CD1c-positive myeloid dendritic cell (primary cell): ENCODE results near the gene RNGTT.
"Not testable (repeated sequence)": the region's sequence is repeated elsewhere in the genome, so short reads cannot be mapped to it uniquely, and the experiment has no call there.

ENCODE experiments used
- DNase-seq: peaks from one replicate; pipeline ENCODE4 v3.0.0-alpha.2; 2016; ENCODE audit errors: extremely low spot score

Gene RNGTT

DNA sequence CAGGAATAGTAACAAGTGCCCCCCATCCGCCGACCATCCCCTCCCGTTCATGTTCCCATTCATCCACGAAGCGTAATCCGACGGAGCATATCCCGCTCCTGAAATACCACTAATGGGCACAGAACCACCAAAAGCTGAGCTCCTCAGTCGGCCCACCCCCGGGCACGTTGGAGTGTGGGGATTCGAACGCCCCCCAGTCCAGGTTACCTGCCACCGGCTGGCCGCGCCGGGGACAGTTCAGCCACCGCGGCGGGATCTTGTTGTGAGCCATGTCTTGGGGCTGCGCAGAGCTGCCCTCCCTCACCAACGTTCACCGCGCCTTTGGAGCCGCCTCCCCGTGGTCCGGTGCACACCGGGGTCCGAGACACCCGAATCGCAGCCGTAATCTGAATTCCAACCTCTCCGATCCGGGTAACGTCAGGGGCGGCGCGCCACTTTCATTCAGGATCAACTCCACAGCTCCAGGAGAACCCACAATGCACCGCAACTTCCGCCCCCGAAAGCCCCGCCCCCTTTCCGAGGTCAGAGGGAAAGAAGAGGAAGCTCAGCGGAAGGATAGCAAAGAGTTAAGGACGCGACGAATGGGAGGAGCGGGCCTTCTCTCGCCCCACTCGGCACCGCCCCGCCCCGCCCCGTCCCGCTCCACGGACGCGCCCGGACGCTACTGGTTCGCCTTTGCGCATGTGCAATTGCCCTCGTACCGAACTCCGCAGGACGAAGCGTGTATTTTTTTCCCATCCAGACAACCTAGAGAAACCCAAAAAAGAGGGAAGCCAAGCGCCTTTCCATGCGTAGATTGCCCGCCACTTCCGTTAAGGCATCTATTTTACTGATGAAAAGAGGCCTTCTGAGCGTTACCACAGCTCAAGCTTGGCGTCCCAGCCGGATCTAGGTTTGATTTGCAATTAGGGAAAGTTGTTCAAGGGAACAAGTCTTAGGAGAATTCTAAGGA, at the start of gene RNGTT:
RNGTT (minus strand) TSS at position 480 of the 952 bp plus-strand sequence; CDS start at position 271, 209 bp downstream.
- DNase-seq = peak; percentile 98

DNA sequence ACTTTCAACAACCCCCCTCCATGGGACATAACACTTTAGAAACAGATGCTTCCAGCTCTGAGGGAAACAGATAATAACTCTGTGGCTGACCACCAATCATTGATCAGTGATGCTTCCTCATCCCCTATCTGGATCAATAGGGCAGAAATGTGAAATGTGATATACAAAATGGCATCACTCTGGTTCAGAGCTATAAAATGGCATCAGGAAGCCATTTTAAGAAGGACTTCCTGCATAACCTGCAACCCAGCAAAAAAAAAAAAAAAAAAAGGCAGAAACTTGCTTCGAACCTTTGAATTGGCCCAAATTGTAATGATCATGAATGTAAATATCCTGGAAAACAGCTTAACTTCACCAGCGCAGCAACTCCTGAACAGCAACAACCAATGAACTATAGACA, 48.0 kb upstream of the RNGTT start:
- no peak for DNase-seq

DNA sequence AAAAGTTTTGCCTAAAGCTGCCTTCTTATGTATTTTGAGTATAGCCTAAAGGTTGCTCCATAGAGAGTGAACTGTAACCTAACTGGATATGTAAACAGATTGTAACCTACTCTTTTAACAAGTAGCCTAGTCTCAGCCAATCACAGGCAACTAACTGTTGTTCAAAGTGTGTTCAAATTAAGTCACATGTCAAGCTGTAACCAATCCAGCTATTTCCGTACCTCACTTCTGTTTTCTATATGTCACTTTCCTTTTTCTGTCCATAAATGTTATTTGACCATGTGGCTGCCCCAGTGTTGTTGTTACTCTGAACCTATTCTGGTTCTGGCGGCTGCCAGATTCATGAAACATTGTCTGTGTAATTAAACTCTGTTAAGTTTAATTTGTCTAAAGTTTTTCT, 47.4 kb upstream of the RNGTT start:
- no peak for DNase-seq

DNA sequence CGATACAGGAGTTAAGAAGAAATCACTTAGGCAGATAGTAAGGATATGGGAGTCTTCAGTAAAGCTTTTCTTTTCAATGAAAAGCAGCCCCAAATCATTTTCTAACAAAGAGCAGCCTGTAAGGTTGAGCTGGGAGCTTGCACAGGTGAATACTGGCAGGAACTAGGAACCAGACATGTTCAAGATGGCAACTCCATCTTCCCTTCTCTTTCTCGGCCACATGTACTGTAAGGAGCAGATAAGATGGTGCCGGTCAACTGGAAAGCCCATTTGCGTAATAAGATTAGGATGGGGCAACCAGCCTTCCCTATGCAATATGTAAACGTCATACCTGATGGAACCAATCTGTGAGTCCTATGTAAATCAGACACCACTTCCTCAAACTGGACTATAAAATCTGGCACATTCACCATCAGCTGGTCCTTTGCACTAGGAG, 46.2 kb upstream of the RNGTT start:
- peak; percentile 79 for DNase-seq

DNA sequence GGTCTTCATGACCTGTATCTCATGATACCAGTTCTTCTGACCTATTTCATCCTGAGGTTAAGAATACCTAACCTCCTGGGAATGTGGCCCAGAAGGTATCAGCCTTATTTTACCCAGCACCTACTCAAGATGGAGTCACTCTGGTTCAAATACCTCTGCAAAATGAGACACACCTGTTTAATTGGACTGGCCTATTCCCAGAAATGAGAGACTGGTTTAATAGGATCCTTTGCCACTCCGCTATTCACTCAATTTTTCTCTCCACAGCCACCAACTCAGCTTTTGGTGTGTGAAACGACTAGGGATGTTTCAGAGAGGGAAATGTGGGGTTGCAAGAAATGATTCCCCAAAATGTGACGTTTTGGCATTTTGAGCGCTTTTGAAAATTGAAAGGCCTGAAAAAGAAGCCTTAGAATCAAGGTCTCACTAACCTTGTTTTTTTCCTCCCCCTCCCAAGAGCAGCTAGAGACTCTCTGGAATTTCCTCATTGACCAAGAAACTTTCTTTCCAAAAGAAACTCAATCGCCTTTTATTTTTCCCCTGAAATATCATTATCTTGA, 45.5 kb upstream of the RNGTT start:
- no peak for DNase-seq

DNA sequence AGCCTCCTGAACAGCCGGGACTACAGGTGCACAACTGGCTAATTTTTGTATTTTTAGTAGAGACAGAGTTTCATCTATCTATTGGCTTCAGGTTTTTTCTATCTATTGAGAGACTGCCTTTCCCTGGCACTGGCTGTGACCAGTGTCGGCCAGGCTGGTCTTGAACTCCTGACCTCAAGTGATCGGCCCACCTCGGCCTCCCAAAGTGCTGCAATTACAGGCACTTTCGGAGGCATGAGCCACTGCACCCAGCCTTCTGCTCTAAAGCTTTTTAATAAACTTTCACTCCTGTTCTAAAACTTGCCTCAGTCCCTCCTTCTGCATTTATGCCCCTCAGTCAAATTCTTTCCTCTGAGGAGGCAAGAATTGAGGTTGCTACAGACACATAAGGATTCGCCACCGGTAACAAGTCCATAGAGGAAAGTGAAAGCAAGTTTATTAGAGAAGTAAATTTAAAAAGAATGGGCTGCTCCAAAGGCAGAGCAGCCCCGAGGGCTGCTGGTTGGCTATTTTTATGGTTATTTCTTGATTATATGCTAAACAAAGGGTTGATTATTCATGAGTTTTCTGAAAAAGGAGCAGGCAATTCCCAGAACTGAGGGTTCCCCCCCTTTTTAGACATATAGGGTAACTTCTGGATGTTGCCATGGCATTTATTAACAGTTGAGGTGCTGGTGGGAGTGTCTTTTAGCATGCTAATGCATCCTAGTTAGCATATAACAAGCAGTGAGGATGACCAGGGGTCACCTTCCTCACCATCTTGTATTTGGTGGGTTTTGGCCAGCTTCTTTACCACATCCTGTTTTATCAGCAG, 44.8 kb upstream of the RNGTT start:
- no peak for DNase-seq

DNA sequence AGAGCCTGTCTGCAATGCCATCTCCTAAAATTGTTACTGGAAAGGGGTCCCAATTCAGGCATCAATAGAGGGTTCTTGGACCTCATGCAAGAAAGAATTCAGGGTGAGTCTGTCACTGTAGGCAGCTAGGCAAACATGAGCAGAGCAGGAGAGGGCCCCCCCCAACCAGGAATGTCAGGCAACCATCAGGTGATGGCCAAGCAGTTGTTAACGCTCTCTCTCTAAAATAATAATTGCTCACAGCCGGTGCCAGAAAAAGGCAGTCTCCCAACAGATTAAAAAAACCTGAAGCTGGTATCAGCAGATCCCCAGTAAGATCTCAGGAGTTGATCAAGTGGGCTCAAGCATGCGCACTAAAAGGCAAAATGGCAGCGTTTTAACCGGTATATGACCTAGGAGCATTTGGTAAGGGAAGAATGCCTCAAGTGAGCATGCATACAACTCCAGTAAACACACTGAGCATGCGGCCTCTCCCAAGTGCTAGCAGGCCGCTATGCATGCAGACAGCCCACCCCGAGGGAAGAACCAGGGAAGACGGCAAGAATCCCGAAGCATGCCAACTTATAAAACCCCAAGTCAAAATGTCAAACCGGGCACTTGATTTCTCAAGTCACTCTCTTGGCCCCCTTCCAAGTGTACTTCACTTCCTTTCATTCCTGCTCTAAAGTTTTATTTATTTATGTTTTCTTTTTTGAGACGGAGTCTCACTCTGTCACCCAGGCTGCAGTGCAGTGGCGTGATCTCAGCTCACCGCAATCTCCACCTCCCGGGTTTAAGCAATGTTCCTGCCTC, 44.0 kb upstream of the RNGTT start:
- DNase-seq = peak; percentile 59

DNA sequence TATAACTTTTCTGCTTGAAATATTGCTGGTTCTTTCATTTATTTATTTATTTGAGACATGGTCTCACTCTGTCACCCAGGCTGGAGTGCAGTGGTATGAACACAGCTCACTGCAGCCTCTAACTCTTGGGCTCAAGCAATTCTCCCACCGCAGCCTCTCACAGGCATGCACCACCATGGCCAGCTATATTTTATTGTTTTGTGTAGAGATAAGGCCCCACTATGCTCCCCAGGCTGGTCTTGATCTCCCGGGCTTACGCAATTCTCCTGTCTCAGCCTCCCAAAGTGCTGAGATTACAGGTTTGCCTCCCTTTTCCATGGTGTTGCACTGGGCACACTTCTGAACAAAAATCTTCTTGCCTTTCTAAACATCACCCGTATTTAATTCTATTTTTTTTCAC, 39.1 kb upstream of the RNGTT start:
- no peak for DNase-seq

DNA sequence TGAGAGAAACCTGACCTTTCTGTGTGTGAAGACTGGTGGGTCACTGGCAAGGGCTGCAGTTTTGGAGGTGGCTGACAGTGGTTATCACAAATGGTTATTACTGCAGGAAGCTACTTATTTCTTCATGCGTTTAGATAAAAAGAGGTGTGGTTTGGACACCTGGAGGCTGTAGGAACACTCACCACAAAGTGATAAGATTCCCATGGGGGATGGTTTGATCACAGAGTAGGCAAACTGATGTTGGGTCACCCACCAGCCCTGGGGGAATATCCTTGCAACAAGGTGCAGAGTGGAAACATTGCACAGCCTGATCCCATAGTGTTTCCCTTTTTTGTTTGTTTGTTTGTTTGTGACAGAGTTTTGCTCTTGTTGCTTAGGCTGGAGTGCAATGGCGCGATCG, 33.9 kb upstream of the RNGTT start:
- DNase-seq = no peak

DNA sequence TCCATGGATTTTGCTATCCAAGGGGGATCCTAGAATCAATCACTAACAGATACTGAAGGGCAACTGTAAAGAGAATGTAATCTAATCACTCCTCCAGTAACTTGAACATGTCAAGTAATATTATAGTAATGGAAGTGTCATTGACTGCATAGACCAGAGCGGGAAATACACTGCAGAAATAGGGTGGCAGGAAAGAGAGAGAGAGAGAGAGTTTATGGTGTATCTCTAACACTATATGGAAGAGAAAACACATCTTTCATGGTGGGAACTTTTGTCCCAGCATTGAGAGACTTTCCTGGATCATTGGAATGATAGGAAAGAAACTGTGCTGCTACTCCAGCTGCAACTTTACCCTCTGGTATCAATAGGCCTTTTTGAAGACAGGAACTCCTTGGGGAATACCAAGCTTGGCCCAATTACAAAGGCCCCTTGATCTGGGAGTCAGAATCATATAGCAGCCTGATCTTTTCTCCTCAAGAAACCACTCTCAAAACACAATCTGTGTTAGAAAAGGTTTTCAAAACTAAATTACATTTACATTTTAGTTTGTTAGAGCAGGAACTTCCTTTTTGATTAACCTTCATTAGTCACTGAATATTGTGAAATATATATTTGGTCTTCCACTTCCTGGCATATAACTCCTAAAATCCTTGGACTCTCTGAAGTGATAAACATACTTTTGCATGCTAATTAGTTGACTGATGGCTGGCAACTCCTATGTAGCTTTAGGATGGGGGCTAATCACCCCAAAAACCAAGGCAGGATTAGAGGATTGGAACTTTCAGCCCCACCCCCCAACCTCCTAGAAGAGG, 29.5 kb upstream of the RNGTT start:
- peak; percentile 28 for DNase-seq

DNA sequence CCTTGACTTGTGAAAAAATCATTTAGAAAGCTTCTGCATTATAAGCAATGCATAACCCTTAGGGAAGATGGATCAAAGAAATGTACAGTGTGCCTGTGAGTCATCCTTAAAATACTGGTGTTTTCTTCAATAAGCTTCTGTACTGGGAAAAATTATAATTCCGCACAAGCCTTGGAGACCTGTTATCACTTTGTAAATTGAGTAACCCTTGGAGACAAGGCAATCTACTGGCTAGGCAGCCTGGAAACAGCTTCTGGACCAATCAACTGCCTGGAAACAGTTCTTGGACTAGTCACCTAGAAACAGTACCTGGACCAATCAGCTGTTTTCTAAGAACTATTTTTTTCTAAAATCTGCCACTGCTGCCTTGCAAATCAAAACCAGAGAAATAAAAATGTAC, 25.8 kb upstream of the RNGTT start:
- DNase-seq = no peak

DNA sequence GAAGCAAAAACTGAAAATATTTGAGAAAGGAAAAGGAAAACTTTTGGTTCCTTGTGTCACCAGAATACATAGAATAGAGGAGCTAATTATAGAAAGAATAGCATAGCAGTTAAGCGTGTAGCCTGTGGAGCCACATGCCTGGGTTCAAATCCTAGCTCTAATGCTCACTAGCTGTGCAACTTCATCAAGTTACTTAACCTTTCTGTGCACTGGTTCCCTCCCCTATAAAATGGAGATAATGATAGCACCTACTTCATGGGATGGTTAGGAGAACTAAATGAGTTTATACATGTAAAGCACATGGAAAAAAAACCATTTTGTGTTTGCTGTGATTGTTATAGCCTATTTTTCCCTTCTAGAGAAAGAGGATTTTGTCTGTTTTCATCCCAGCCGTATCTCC, 24.5 kb upstream of the RNGTT start:
- no peak for DNase-seq

DNA sequence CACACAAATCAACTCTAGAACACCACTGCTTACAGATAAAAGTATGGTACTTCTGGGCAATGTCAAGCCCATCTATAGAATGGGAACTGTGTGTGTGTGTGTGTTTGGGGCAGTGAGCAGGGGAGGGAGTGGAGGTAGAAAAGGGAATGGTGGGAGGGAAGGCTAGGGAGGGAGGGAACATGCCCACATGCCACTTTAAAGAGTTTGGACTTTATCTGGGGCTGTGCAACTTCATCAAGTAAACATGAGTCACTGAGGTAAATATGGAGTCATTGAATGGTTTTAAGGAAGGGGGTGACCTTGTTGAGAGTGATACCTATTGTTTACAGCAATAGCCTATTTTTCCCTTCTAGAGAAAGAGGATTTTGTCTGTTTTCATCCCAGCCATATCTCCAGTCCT, 22.5 kb upstream of the RNGTT start:
- DNase-seq = no peak

DNA sequence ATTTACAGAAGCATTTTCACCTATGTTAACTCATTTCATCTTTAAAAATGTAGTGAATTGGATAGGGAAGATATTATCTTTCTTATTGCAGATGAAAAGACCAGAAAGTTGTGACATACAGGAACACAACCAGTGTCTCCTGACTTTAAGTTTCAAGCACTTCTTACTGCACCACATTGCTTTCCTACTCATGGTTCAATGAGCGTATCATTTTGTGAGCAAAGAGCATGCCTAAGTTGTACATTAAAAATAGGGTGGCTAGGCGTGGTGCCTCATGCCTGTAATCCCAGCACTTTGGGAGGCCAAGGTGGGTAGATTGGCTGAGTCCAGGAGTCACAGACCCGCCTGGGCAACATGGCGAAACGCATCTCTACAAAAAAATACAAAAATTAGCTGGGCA, 21.2 kb upstream of the RNGTT start:
- no peak for DNase-seq

DNA sequence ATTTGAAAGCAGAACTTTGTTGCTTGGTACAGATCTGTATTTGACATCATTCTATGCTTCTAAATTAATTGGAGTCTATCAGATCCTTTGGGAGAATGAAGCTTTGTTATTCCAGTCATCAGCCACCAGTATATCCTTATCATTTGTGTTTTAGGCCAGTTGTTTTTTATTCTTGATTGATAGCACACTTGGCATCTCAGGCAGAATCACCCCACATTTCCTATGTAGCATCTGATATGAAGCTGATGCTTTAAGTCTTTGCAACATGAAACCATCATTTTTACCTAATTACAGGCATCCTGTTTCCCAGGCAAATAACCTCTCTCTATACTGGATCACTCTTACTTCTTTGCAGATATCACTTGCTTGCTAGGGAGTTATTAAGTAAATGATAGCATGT, 20.7 kb upstream of the RNGTT start:
- no peak for DNase-seq

DNA sequence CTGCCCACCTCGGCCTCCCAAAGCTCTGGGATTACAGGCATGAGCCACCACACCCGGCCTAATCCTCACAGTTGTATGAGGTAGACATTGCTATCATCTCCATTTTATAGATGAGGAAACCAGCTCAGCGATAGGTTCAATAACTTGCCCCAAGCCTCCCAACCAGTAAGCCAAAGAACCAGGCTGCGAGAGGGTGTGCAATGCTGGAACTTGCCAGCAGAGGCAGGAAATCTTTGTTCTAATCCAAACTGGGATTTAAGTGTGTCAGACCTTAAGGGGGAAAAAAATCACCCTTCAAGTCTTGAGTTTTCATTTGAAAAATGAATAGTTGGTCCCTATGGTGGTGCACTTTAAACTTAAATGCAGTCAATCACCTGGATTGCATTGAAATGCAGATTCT, 20.1 kb upstream of the RNGTT start:
- DNase-seq = peak; percentile 35

DNA sequence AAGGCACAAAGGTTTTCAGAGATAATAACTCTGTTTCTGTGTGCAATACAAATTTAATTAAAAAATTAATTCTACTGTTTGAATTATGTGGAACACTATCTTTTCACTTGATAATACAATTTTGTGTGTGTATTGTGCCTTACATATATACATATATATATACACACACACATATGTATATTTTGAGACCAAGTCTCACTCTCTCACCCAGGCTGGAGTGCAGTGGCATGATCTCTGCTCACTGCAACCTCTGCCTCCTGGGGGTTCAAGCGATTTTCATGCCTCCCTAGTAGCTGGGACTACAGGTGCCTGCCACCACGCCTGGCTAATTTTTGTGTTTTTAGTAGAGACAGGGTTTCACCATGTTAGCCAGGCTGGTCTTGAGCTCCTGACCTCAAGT, 19.7 kb upstream of the RNGTT start:
- not testable (repeated sequence) for DNase-seq

DNA sequence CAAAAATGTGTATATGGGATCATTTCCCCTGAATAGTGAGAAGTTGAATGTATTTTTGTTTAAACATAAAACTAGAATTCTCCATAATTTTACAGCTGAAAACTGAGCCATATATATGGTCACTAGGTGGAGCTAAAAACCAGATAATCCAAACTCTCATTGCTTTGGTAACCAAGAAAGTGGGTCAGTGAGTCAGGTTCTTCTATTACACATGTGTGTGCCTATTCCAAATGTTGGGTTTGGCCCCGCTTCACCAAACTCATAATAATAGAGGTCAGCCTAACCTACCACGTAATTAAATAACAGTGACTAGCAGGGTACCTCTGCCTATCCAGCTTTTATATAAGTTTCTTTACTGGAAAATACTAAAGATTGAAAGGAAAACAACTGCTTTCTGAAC, 19.3 kb upstream of the RNGTT start:
- DNase-seq = peak; percentile 82

DNA sequence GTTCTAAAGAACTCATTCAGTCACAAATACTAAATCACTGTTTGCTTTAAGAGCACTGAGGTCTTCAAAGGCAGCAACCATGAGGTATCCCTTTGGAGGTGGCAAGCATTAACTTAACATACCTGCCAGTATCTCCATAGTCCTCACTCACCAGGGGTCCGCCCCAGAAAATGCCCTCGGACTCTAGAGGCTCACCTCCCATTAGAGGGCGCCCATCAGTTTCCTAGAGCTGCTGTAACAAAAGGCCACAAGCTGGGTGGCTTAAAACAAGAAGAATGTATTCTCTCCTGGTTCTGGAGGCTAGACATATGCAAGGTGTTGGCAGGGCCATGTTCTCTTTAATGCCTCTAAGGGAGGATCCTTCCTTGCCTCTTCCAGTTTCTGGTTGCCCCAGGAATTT, 12.0 kb upstream of the RNGTT start:
- no peak for DNase-seq

DNA sequence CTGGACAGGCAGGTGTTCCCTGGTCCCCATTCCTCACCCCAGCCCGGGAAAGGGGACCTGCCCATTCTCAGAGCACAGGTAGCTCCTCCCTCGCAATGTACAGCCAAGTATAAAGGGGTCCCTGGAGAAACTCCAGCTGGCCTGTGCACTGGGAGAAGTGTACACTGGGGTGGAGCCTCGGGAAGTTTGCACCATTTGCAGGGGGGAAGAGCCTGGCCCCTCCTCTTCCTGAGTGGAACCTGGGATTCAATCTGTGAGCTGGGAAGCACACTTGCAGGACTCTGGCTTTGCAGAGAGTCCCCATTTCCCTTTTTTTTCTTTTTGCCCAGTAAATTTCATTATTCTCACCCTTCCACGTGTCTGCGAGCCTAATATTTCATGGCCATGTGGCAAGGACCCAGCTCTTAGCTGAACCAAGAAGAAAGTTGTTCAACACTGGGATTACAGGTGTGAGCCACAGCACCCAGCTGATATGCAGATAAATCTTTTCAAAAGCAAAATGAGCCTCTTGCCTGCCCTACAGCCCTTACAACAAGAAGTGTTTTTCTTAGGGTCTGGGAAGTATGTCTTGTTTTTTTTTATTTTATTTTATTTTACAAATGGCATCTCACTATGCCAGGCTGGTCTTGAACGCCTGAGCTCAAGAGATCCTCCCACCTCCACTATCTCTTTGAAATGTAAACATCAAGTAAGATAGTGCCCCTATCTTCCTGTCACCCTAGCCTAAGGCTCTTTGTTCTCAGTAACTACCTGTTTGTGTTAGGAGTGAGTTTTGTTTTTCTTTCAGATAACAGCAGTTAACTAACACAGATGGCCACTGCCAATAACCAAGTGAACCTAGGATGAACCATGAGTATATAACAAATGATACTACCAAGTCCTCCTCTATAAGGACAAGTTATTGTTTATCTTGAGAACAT, 9.3 kb upstream of the RNGTT start:
- DNase-seq = no peak
